HG02884 (cell line): ENCODE measurements around the gene SPATA20.

Source experiments
- ATAC-seq: cut with Tn5 transposase; IDR thresholded peaks from one replicate; pipeline ENCODE4 v1.9.1; 2021; ENCODE audit warnings: mild to moderate bottlenecking, moderate library complexity; ENCODE audit not compliant: unreplicated experiment

Gene SPATA20

GRCh38 chr17:50547035-50547735, at the start of gene SPATA20:
Gene SPATA20, plus strand, starts transcription at chr17:50547174. Its CDS starts 35 bp downstream, at chr17:50547209.
- ATAC-seq, result peak; percentile 80

- no peak for ATAC-seq
These were observed 48.7 kb upstream of the SPATA20 start for GRCh38 chr17:50498021-50498874.

- ATAC-seq, result no peak
These were observed 47.7 kb upstream of the SPATA20 start for GRCh38 chr17:50499270-50499669.

GRCh38 chr17:50499721-50500120, 47.3 kb upstream of the SPATA20 start:
- ATAC-seq, result no peak

- no peak for ATAC-seq
These were observed 45.9 kb upstream of the SPATA20 start for GRCh38 chr17:50501054-50501453.

GRCh38 chr17:50502301-50502990, 44.5 kb upstream of the SPATA20 start:
- no peak for ATAC-seq

- ATAC-seq, result no peak
These were observed 41.3 kb upstream of the SPATA20 start for GRCh38 chr17:50505591-50506130.

- no peak for ATAC-seq
These were observed 40.7 kb upstream of the SPATA20 start for GRCh38 chr17:50506298-50506697.

- no peak for ATAC-seq
These were observed 39.0 kb upstream of the SPATA20 start, which contains the start of gene MYCBPAP for GRCh38 chr17:50507871-50508572. Gene MYCBPAP, plus strand, starts transcription at chr17:50508439. Its CDS starts 236 bp downstream, at chr17:50508675.

GRCh38 chr17:50508573-50509460, 38.2 kb upstream of the SPATA20 start:
- no peak for ATAC-seq

- ATAC-seq, result peak; percentile 80
These were observed 35.9 kb upstream of the SPATA20 start for GRCh38 chr17:50511058-50511457.

- no peak for ATAC-seq
These were observed 33.5 kb upstream of the SPATA20 start for GRCh38 chr17:50513495-50513894.

GRCh38 chr17:50514388-50514787, 32.6 kb upstream of the SPATA20 start:
- ATAC-seq, result no peak

- ATAC-seq, result no peak
These were observed 31.9 kb upstream of the SPATA20 start for GRCh38 chr17:50514936-50515702.

GRCh38 chr17:50517011-50517410, 30.0 kb upstream of the SPATA20 start:
- no peak for ATAC-seq

GRCh38 chr17:50517504-50518383, 29.2 kb upstream of the SPATA20 start:
- no peak for ATAC-seq

- ATAC-seq, result no peak
These were observed 28.5 kb upstream of the SPATA20 start for GRCh38 chr17:50518384-50519023.
